Gastroesophageal sphincter (tissue), 3 donors: Measurements from ENCODE around the gene TYRO3.

Source experiments
- EP300 ChIP-seq: sonication (generic); formaldehyde crosslinking; IDR thresholded peaks from one replicate; pipeline ENCODE4 v1.6.1; 2017; ENCODE audit warnings: antibody characterized with exemption, mild to moderate bottlenecking
- POLR2AphosphoS5 ChIP-seq: sonication (generic); formaldehyde crosslinking; IDR thresholded peaks from one replicate; pipeline ENCODE4 v1.6.1; 2017; ENCODE audit warnings: antibody characterized with exemption
- TF ChIP-seq, protein P1 (sequence below), 4 experiments: fragments of 200-600 bp in 2 of 4; fragments of 450-650 bp in 2 of 4; sonication (generic) in 1 of 4; IDR thresholded peaks; one replicate each; pipeline ENCODE4 v1.5.1; 2017 to 2019; ENCODE audit warnings: antibody characterized with exemption in 4 of 4, mild to moderate bottlenecking in 2 of 4, moderate library complexity in 2 of 4

DNA sequence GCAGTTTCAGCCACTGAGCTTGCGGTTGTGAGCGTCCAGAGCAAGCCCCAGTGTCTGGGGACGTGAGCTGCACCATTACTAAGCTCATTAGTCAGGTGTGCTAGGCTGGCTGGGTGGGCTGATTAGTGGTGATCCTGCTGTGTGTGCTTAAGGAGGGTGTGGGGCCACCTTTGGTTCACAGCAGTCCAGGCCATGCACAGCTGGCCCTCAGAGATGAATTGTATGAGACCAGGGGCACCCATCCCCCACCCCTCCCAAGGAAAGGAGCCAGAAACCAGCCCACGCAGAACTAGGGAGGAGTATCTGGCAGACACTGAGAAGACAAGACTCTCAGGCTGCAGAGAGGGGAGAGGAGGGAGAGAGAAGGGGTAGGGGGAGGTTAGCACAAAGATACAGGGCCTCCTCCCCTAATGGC lies 3.8 kb downstream of the TYRO3 start:
- TF ChIP-seq, protein P1, sequence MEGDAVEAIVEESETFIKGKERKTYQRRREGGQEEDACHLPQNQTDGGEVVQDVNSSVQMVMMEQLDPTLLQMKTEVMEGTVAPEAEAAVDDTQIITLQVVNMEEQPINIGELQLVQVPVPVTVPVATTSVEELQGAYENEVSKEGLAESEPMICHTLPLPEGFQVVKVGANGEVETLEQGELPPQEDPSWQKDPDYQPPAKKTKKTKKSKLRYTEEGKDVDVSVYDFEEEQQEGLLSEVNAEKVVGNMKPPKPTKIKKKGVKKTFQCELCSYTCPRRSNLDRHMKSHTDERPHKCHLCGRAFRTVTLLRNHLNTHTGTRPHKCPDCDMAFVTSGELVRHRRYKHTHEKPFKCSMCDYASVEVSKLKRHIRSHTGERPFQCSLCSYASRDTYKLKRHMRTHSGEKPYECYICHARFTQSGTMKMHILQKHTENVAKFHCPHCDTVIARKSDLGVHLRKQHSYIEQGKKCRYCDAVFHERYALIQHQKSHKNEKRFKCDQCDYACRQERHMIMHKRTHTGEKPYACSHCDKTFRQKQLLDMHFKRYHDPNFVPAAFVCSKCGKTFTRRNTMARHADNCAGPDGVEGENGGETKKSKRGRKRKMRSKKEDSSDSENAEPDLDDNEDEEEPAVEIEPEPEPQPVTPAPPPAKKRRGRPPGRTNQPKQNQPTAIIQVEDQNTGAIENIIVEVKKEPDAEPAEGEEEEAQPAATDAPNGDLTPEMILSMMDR (IDR thresholded peaks at IDR 0.05): no peak
- TF ChIP-seq POLR2AphosphoS5: no peak
- TF ChIP-seq EP300: no peak
